D721Med (cell line): ENCODE results near the gene HOXC11.

Experiments
- DNase-seq: peaks from one replicate; pipeline ENCODE4 v3.0.0; 2011; ENCODE audit warnings: low spot score; ENCODE audit not compliant: insufficient read length
- FAIRE-seq: peaks from 2 replicates; lab custom pipeline; 2011; peaks lifted over from hg19 to GRCh38; lab: Jason Lieb, UNC
- CTCF ChIP-seq: IDR thresholded peaks from 2 replicates; pipeline ENCODE4 v1.5.1; 2012; ENCODE audit warnings: mild to moderate bottlenecking, control low read depth; ENCODE audit not compliant: insufficient read depth; ENCODE audit errors: missing control alignments

HOXC11 gene

GRCh38 chr12:53999559-54000115 is 26.7 kb downstream of the HOXC11 start:
- DNase-seq, result peak; percentile 69
- no peak for FAIRE-seq
- TF ChIP-seq CTCF, result no peak

- FAIRE-seq (no peak), DNase-seq (no peak)
- no peak for TF ChIP-seq CTCF
Observed at GRCh38 chr12:54000116-54001114, 27.5 kb downstream of the HOXC11 start, which contains the start of gene HOXC9. Gene HOXC9, plus strand, starts transcription at chr12:54000161. Its CDS starts 28 bp downstream, at chr12:54000189.

GRCh38 chr12:54001283-54002187 is 28.6 kb downstream of the HOXC11 start:
- DNase-seq (no peak), FAIRE-seq (no peak)
- TF ChIP-seq CTCF, result no peak

- DNase-seq, result no peak
- TF ChIP-seq CTCF, result no peak
- FAIRE-seq, result no peak
Observed at GRCh38 chr12:54002278-54002914, 29.5 kb downstream of the HOXC11 start.

GRCh38 chr12:54002915-54003389 is 30.0 kb downstream of the HOXC11 start:
- FAIRE-seq (no peak), DNase-seq (no peak)
- no peak for TF ChIP-seq CTCF

- DNase-seq, result no peak
- FAIRE-seq, result no peak
- no peak for TF ChIP-seq CTCF
Observed at GRCh38 chr12:54003625-54004024, 30.7 kb downstream of the HOXC11 start.
